ENCODE measurements around the gene IL17RA.

IL17RA gene

GRCh38 chr22:17161991-17162390 is 77.2 kb downstream of the IL17RA start:
- DNase-seq, result no peak

- no peak for DNase-seq
These were observed 77.9 kb downstream of the IL17RA start for GRCh38 chr22:17162731-17163130.

- DNase-seq, result no peak
These were observed 79.7 kb downstream of the IL17RA start for GRCh38 chr22:17164392-17165024.

Data from fibroblast of upper back skin (primary cell).